HG03108 (cell line): Measurements from ENCODE around the gene KIFC3.
"Not testable (repeated sequence)": the region's sequence is repeated elsewhere in the genome, so short reads cannot be mapped to it uniquely, and the experiment has no call there.

ENCODE experiments used
- ATAC-seq: cut with Tn5 transposase; IDR thresholded peaks from one replicate; pipeline ENCODE4 v1.9.1; 2021; ENCODE audit warnings: moderate library complexity; ENCODE audit not compliant: unreplicated experiment

KIFC3 gene

GRCh38 chr16:57756424-57757325 is 45.6 kb downstream of the KIFC3 start:
- no peak for ATAC-seq

GRCh38 chr16:57755726-57756423 is 46.4 kb downstream of the KIFC3 start:
- ATAC-seq: no peak

- no peak for ATAC-seq
Observed at GRCh38 chr16:57755061-57755684, 47.1 kb downstream of the KIFC3 start.

GRCh38 chr16:57754354-57755060 is 47.8 kb downstream of the KIFC3 start:
- no peak for ATAC-seq

GRCh38 chr16:57753448-57754353 is 48.6 kb downstream of the KIFC3 start:
- no peak for ATAC-seq

- no peak for ATAC-seq
Observed at GRCh38 chr16:57752581-57753447, 49.5 kb downstream of the KIFC3 start.

- ATAC-seq: no peak
Observed at GRCh38 chr16:57752203-57752580, 50.1 kb downstream of the KIFC3 start.

- ATAC-seq: no peak
Observed at GRCh38 chr16:57751539-57752202, 50.6 kb downstream of the KIFC3 start.

- ATAC-seq: no peak
Observed at GRCh38 chr16:57750796-57751538, 51.3 kb downstream of the KIFC3 start.

GRCh38 chr16:57749856-57750452 is 52.3 kb downstream of the KIFC3 start:
- ATAC-seq: no peak

GRCh38 chr16:57749101-57749692 is 53.1 kb downstream of the KIFC3 start:
- no peak for ATAC-seq

GRCh38 chr16:57748596-57748995 is 53.7 kb downstream of the KIFC3 start:
- no peak for ATAC-seq

- ATAC-seq: no peak
Observed at GRCh38 chr16:57747996-57748395, 54.3 kb downstream of the KIFC3 start.

GRCh38 chr16:57747496-57747895 is 54.8 kb downstream of the KIFC3 start:
- ATAC-seq: no peak

- ATAC-seq: no peak
Observed at GRCh38 chr16:57747091-57747490, 55.2 kb downstream of the KIFC3 start.

GRCh38 chr16:57746316-57746715 is 56.0 kb downstream of the KIFC3 start:
- not testable (repeated sequence) for ATAC-seq

GRCh38 chr16:57745768-57746167 is 56.5 kb downstream of the KIFC3 start:
- ATAC-seq: no peak
